Neuronal stem cell (in vitro differentiated cells): Measurements from ENCODE around the gene ARFGAP1.

Experiments
- DNase-seq: peaks from one replicate; pipeline ENCODE4 v3.0.0-alpha.2; 2013; ENCODE audit warnings: low spot score
- H2AFZ ChIP-seq: one replicate; pipeline ENCODE4 v1.6.1; 2013; ENCODE audit warnings: mild to moderate bottlenecking, low read length, inconsistent platforms
- H2AK5ac ChIP-seq: 2 replicates; pipeline ENCODE4 v1.6.1; 2013; ENCODE audit warnings: low read depth, mild to moderate bottlenecking, inconsistent platforms, low read length, moderate library complexity, mixed read lengths
- H2BK120ac ChIP-seq: 2 replicates; pipeline ENCODE4 v1.6.1; 2013; ENCODE audit warnings: low read depth, mild to moderate bottlenecking, inconsistent platforms, low read length, moderate library complexity, mixed read lengths
- H2BK12ac ChIP-seq: one replicate; pipeline ENCODE4 v1.6.1; 2013; ENCODE audit warnings: low read length, inconsistent platforms
- H2BK15ac ChIP-seq: 2 replicates; pipeline ENCODE4 v1.6.1; 2013; ENCODE audit warnings: mild to moderate bottlenecking, low read length, inconsistent platforms, mixed read lengths
- H2BK5ac ChIP-seq: one replicate; pipeline ENCODE4 v1.6.1; 2013; ENCODE audit warnings: inconsistent platforms, mild to moderate bottlenecking, low read length, moderate library complexity
- H3K14ac ChIP-seq: one replicate; pipeline ENCODE4 v1.6.1; 2013; ENCODE audit warnings: low read length, inconsistent platforms
- H3K18ac ChIP-seq: 2 replicates; pipeline ENCODE4 v1.6.1; 2013; ENCODE audit warnings: low read length, inconsistent platforms
- H3K23ac ChIP-seq: 2 replicates; pipeline ENCODE4 v1.6.1; 2013; ENCODE audit warnings: low read depth, mild to moderate bottlenecking, mixed read lengths, low read length, inconsistent platforms; ENCODE audit not compliant: poor library complexity
- H3K27ac ChIP-seq: replicated peaks from 3 replicates; pipeline ENCODE4 v1.5.1; 2013; ENCODE audit warnings: low read length, inconsistent platforms
- H3K27me3 ChIP-seq, 3 experiments: 2 replicates each; pipeline ENCODE4 v1.6.1; 2013; ENCODE audit warnings: low read length in 3 of 3, mild to moderate bottlenecking in 2 of 3, inconsistent platforms in 1 of 3, low read depth in 1 of 3, mixed read lengths in 1 of 3, moderate library complexity in 1 of 3; ENCODE audit not compliant: control insufficient read depth in 3 of 3, insufficient read depth in 3 of 3
- H3K36me3 ChIP-seq, 2 donors: replicated peaks in 1 of 2; 2 replicates each; pipeline ENCODE4 v1.6.1; 2013; ENCODE audit warnings: low read length in 2 of 2; ENCODE audit not compliant: control insufficient read depth in 2 of 2, insufficient read depth in 2 of 2
- H3K4ac ChIP-seq: 2 replicates; pipeline ENCODE4 v1.6.1; 2013; ENCODE audit warnings: inconsistent platforms, mild to moderate bottlenecking, low read length, moderate library complexity
- H3K4me1 ChIP-seq, 2 donors: 1 replicate in 1 of 2; 2 replicates in 1 of 2; pipeline ENCODE4 v1.6.1; 2013; ENCODE audit warnings: low read length in 2 of 2, low read depth in 1 of 2; ENCODE audit not compliant: control insufficient read depth in 2 of 2, insufficient read depth in 1 of 2
- H3K4me2 ChIP-seq: one replicate; pipeline ENCODE4 v1.6.1; 2013; ENCODE audit warnings: mild to moderate bottlenecking, low read length, inconsistent platforms; ENCODE audit not compliant: insufficient read depth, poor library complexity, severe bottlenecking
- H3K4me3 ChIP-seq, 2 donors: 2 replicates each; pipeline ENCODE4 v1.5.1; 2013; ENCODE audit warnings: low read length in 2 of 2, mild to moderate bottlenecking in 2 of 2, inconsistent platforms in 1 of 2, moderate library complexity in 1 of 2
- H3K79me1 ChIP-seq: one replicate; pipeline ENCODE4 v1.6.1; 2013; ENCODE audit warnings: low read depth, mild to moderate bottlenecking, inconsistent platforms, low read length, moderate library complexity
- H3K9ac ChIP-seq: one replicate; pipeline ENCODE4 v1.6.1; 2013; ENCODE audit warnings: mild to moderate bottlenecking, low read depth, low read length, inconsistent platforms; ENCODE audit not compliant: poor library complexity
- H3K9me3 ChIP-seq, 2 donors: replicated peaks in 1 of 2; 2 replicates each; pipeline versions ENCODE3 to v1.6.1; 2013; ENCODE audit warnings: low read length in 2 of 2, mild to moderate bottlenecking in 2 of 2, inconsistent platforms in 1 of 2, low read depth in 1 of 2, mixed read lengths in 1 of 2, moderate library complexity in 1 of 2; ENCODE audit not compliant: control insufficient read depth in 2 of 2, insufficient read depth in 1 of 2
- H4K8ac ChIP-seq: one replicate; pipeline ENCODE4 v1.6.1; 2013; ENCODE audit warnings: low read depth, mild to moderate bottlenecking, inconsistent platforms, low read length, moderate library complexity
- H4K91ac ChIP-seq: one replicate; pipeline ENCODE4 v1.6.1; 2013; ENCODE audit warnings: low read length, low read depth, mild to moderate bottlenecking, inconsistent platforms; ENCODE audit not compliant: poor library complexity
- WGBS, 2 donors: extraction: QIAGEN DNeasy Blood & Tissue Kit; methylation state at CpG; one replicate each; pipeline ENCODE4 v1.1.7; 2013; ENCODE audit warnings: missing lambda C conversion rate in 2 of 2, mixed read lengths in 1 of 2; ENCODE audit not compliant: insufficient read length in 2 of 2, insufficient replicate concordance in 1 of 2; ENCODE audit errors: extremely low coverage in 2 of 2; 5-methylcytosine and 5-hydroxymethylcytosine counted together

ARFGAP1 gene

GRCh38 chr20:63264000-63264399 lies 8.6 kb upstream of the ARFGAP1 start:
- Histone ChIP-seq H3K18ac (peak overlapping the region; percentile 84), H3K4me2 (no peak overlapping the region), H3K23ac (peak overlapping the region; percentile 80), H2AFZ (peak overlapping the region; percentile 76), H3K9me3 (no peaks in the 10 kb centered on the region), H3K4me3 (no peak overlapping the region), H3K36me3 (no peaks in the 10 kb centered on the region), H3K27ac (no peak overlapping the region), H2BK120ac (no peak overlapping the region), H3K9ac (no peak overlapping the region), H4K91ac (no peak overlapping the region), H2BK15ac (peak overlapping the region; percentile 83), H3K27me3 (no peaks in the 10 kb centered on the region), H3K14ac (no peak overlapping the region), H2BK5ac (peak overlapping the region; percentile 91), H4K8ac (no peak overlapping the region), H2AK5ac (peak overlapping the region; percentile 53), H2BK12ac (no peak overlapping the region), H3K79me1 (no peaks in the 10 kb centered on the region), H3K4me1 (peaks cover 17 to 58% of the 10 kb centered on the region in 2 donors), H3K4ac (no peak overlapping the region)
- DNase-seq: no peak
- no CpG with 5 or more reads among the region's 10 CpGs for WGBS, 2 donors

GRCh38 chr20:63264519-63264918 lies 8.1 kb upstream of the ARFGAP1 start:
- no peak for DNase-seq
- H2AFZ ChIP-seq: peak overlapping the region; percentile 76
- H3K9me3 ChIP-seq: no peaks in the 10 kb centered on the region
- H3K9ac ChIP-seq: no peak overlapping the region
- H2BK5ac ChIP-seq: peak overlapping the region; percentile 91
- H3K4me3 ChIP-seq: no peak overlapping the region
- H4K8ac ChIP-seq: no peak overlapping the region
- H3K4ac ChIP-seq: no peak overlapping the region
- H3K23ac ChIP-seq: peak overlapping the region; percentile 80
- H3K18ac ChIP-seq: peak overlapping the region; percentile 84
- no peak overlapping the region for H3K27ac ChIP-seq
- no peaks in the 10 kb centered on the region for H3K79me1 ChIP-seq
- H3K4me1 ChIP-seq: peaks cover 17 to 62% of the 10 kb centered on the region in 2 donors
- peak overlapping the region; percentile 83 for H2BK15ac ChIP-seq
- H3K4me2 ChIP-seq: no peak overlapping the region
- H3K36me3 ChIP-seq: no peaks in the 10 kb centered on the region
- WGBS, 2 donors: no CpG with 5 or more reads among the region's 14 CpGs
- H2BK120ac ChIP-seq: no peak overlapping the region
- no peak overlapping the region for H4K91ac ChIP-seq
- peak overlapping the region; percentile 53 for H2AK5ac ChIP-seq
- H3K27me3 ChIP-seq: no peaks in the 10 kb centered on the region
- H2BK12ac ChIP-seq: no peak overlapping the region
- no peak overlapping the region for H3K14ac ChIP-seq

GRCh38 chr20:63265891-63266515 lies 6.6 kb upstream of the ARFGAP1 start:
- no peaks in the 10 kb centered on the region for H3K9me3 ChIP-seq
- no peak overlapping the region for H2AFZ ChIP-seq
- H3K27me3 ChIP-seq: no peaks in the 10 kb centered on the region
- H3K9ac ChIP-seq: no peak overlapping the region
- H2BK5ac ChIP-seq: no peak overlapping the region
- no peak for DNase-seq
- H4K8ac ChIP-seq: no peak overlapping the region
- no CpG with 5 or more reads among the region's 12 CpGs for WGBS, 2 donors
- H3K4me3 ChIP-seq: no peak overlapping the region
- no peak overlapping the region for H3K18ac ChIP-seq
- H3K79me1 ChIP-seq: no peaks in the 10 kb centered on the region
- no peak overlapping the region for H3K23ac ChIP-seq
- no peak overlapping the region for H3K4ac ChIP-seq
- H2BK120ac ChIP-seq: no peak overlapping the region
- peak overlapping the region; percentile 82 for H2AK5ac ChIP-seq
- no peak overlapping the region for H3K14ac ChIP-seq
- H4K91ac ChIP-seq: no peak overlapping the region
- H3K4me2 ChIP-seq: no peak overlapping the region
- no peak overlapping the region for H2BK15ac ChIP-seq
- no peak overlapping the region for H3K27ac ChIP-seq
- H3K4me1 ChIP-seq: peaks cover 14 to 53% of the 10 kb centered on the region in 2 donors
- peaks cover 0 to 4% of the 10 kb centered on the region in 2 donors for H3K36me3 ChIP-seq
- H2BK12ac ChIP-seq: no peak overlapping the region

- Histone ChIP-seq H4K8ac (no peak overlapping the region), H3K4me3 (no peak overlapping the region), H4K91ac (no peak overlapping the region), H3K79me1 (peaks cover 2% of the 10 kb centered on the region), H3K27me3 (no peaks in the 10 kb centered on the region), H3K9ac (no peak overlapping the region), H2BK120ac (no peak overlapping the region), H3K27ac (no peak overlapping the region), H2AFZ (no peak overlapping the region), H2BK15ac (no peak overlapping the region), H3K23ac (no peak overlapping the region), H3K4me2 (no peak overlapping the region), H2AK5ac (no peak overlapping the region), H3K4me1 (peaks cover 0 to 43% of the 10 kb centered on the region in 2 donors), H3K4ac (no peak overlapping the region), H3K14ac (no peak overlapping the region), H3K36me3 (peaks cover 0 to 4% of the 10 kb centered on the region in 2 donors), H3K18ac (no peak overlapping the region), H2BK12ac (no peak overlapping the region), H2BK5ac (no peak overlapping the region), H3K9me3 (no peaks in the 10 kb centered on the region)
- WGBS, 2 donors: no CpG with 5 or more reads among the region's 9 CpGs
- no peak for DNase-seq
Observed at GRCh38 chr20:63267691-63268090, 4.9 kb upstream of the ARFGAP1 start.
